Uterus (tissue), 2 donors: ENCODE data around the gene EPHB2.

ENCODE experiments used
- POLR2A ChIP-seq, 2 donors: fragments of 450-650 bp; IDR thresholded peaks; one replicate each; pipeline ENCODE4 v1.6.1; 2016; ENCODE audit warnings: antibody characterized with exemption in 2 of 2, mild to moderate bottlenecking in 1 of 2, moderate library complexity in 1 of 2
- TF ChIP-seq, protein P1 (sequence below), 4 experiments: fragments of 200-600 bp in 2 of 4; fragments of 450-650 bp in 2 of 4; sonication (generic) in 2 of 4; IDR thresholded peaks; one replicate each; pipeline ENCODE4 v1.5.1; 2016 to 2019; ENCODE audit warnings: antibody characterized with exemption in 4 of 4, mild to moderate bottlenecking in 2 of 4, moderate library complexity in 1 of 4

DNA sequence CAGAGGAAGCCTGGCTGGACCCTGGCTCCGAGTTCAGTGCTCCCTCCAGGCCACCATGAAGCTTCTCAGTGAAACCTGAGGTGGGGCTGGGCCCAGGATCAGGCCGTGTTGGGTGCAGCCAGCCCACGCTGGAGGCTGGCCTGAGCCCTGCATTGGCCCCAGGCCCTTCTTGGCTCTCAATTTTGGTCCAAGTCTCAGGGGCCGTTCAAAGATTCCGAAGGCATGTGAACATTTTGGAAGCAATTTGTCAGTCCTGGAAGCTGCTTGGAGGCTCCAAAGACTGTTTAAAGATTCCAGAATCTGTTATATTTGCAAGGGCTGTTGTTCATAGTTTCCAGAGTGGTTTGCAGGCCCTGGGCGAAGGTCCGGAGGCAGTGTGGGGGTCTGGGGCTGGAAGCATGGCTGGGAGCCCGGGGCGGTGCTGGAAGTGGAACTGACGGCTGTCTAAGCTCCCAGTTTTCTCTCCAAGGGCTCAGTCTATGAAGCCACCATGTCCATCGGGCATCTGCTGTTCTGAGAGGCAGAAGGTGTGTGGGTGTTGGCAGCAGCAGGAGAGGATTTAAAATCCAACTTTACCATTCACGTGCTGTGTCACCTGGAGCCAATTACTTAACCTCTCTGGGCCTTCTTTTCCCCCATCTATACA, 104.9 kb downstream of the EPHB2 start:
- TF ChIP-seq, protein P1, sequence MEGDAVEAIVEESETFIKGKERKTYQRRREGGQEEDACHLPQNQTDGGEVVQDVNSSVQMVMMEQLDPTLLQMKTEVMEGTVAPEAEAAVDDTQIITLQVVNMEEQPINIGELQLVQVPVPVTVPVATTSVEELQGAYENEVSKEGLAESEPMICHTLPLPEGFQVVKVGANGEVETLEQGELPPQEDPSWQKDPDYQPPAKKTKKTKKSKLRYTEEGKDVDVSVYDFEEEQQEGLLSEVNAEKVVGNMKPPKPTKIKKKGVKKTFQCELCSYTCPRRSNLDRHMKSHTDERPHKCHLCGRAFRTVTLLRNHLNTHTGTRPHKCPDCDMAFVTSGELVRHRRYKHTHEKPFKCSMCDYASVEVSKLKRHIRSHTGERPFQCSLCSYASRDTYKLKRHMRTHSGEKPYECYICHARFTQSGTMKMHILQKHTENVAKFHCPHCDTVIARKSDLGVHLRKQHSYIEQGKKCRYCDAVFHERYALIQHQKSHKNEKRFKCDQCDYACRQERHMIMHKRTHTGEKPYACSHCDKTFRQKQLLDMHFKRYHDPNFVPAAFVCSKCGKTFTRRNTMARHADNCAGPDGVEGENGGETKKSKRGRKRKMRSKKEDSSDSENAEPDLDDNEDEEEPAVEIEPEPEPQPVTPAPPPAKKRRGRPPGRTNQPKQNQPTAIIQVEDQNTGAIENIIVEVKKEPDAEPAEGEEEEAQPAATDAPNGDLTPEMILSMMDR (IDR thresholded peaks at IDR 0.05) = no peak
- no peak for TF ChIP-seq POLR2A (IDR thresholded peaks at IDR 0.05)
